Ishikawa (cell line): ENCODE results near the gene CHST12.

Experiments used
- CEBPB ChIP-seq: IDR thresholded peaks from 2 replicates; pipeline ENCODE4 v1.6.1; 2012
- CREB1 ChIP-seq: IDR thresholded peaks from 2 replicates; pipeline ENCODE4 v1.6.1; 2012; ENCODE audit warnings: low read depth
- EP300 ChIP-seq: IDR thresholded peaks from 2 replicates; pipeline ENCODE4 v1.6.1; 2012; ENCODE audit warnings: borderline replicate concordance
- MAX ChIP-seq: IDR thresholded peaks from 2 replicates; pipeline ENCODE4 v1.6.1; 2012
- RAD21 ChIP-seq: IDR thresholded peaks from 2 replicates; pipeline ENCODE4 v1.6.1; 2012; ENCODE audit warnings: low read depth
- YY1 ChIP-seq: IDR thresholded peaks from 2 replicates; pipeline ENCODE4 v1.6.1; 2012; ENCODE audit warnings: low read depth
- TF ChIP-seq, protein P1 (sequence below): IDR thresholded peaks from 2 replicates; pipeline ENCODE4 v1.6.1; 2012; ENCODE audit warnings: low read depth, mild to moderate bottlenecking
- TF ChIP-seq, protein P2 (sequence below): IDR thresholded peaks from 2 replicates; pipeline ENCODE4 v1.6.1; 2012

DNA sequence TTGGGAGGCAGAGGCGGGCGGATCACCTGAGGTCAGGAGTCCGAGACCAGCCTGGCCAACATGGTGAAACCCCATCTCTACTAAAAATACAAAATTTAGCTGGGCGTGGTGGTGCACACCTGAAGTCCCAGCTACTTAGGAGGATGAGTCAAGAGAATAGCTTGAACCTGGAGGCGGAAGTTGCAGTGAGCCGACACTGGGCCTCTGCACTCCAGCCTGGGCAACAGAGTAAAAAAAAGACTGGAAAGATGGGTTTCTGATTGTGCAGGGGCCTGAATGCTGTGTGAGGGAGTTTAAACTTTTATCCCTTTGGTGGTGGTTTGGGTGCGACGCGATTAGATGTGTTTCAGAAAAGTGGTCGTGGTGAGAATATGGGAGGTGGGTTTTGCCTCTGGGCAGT, 1.8 kb downstream of the CHST12 start:
- no peak for TF ChIP-seq EP300
- TF ChIP-seq, protein P1, sequence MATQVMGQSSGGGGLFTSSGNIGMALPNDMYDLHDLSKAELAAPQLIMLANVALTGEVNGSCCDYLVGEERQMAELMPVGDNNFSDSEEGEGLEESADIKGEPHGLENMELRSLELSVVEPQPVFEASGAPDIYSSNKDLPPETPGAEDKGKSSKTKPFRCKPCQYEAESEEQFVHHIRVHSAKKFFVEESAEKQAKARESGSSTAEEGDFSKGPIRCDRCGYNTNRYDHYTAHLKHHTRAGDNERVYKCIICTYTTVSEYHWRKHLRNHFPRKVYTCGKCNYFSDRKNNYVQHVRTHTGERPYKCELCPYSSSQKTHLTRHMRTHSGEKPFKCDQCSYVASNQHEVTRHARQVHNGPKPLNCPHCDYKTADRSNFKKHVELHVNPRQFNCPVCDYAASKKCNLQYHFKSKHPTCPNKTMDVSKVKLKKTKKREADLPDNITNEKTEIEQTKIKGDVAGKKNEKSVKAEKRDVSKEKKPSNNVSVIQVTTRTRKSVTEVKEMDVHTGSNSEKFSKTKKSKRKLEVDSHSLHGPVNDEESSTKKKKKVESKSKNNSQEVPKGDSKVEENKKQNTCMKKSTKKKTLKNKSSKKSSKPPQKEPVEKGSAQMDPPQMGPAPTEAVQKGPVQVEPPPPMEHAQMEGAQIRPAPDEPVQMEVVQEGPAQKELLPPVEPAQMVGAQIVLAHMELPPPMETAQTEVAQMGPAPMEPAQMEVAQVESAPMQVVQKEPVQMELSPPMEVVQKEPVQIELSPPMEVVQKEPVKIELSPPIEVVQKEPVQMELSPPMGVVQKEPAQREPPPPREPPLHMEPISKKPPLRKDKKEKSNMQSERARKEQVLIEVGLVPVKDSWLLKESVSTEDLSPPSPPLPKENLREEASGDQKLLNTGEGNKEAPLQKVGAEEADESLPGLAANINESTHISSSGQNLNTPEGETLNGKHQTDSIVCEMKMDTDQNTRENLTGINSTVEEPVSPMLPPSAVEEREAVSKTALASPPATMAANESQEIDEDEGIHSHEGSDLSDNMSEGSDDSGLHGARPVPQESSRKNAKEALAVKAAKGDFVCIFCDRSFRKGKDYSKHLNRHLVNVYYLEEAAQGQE = no peak
- TF ChIP-seq MAX = no peak
- no peak for TF ChIP-seq CREB1
- TF ChIP-seq RAD21 = no peak
- no peak for TF ChIP-seq CEBPB
- TF ChIP-seq, protein P2, sequence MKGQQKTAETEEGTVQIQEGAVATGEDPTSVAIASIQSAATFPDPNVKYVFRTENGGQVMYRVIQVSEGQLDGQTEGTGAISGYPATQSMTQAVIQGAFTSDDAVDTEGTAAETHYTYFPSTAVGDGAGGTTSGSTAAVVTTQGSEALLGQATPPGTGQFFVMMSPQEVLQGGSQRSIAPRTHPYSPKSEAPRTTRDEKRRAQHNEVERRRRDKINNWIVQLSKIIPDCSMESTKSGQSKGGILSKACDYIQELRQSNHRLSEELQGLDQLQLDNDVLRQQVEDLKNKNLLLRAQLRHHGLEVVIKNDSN = no peak
- TF ChIP-seq YY1 = no peak
